ENCODE data around the gene KCTD5.
A peak's percentile ranks its signal among the peaks of the same experiment; 100 is the strongest.
"Not testable (repeated sequence)": the region's sequence is repeated elsewhere in the genome, so short reads cannot be mapped to it uniquely, and the experiment has no call there.

KCTD5 gene

DNA sequence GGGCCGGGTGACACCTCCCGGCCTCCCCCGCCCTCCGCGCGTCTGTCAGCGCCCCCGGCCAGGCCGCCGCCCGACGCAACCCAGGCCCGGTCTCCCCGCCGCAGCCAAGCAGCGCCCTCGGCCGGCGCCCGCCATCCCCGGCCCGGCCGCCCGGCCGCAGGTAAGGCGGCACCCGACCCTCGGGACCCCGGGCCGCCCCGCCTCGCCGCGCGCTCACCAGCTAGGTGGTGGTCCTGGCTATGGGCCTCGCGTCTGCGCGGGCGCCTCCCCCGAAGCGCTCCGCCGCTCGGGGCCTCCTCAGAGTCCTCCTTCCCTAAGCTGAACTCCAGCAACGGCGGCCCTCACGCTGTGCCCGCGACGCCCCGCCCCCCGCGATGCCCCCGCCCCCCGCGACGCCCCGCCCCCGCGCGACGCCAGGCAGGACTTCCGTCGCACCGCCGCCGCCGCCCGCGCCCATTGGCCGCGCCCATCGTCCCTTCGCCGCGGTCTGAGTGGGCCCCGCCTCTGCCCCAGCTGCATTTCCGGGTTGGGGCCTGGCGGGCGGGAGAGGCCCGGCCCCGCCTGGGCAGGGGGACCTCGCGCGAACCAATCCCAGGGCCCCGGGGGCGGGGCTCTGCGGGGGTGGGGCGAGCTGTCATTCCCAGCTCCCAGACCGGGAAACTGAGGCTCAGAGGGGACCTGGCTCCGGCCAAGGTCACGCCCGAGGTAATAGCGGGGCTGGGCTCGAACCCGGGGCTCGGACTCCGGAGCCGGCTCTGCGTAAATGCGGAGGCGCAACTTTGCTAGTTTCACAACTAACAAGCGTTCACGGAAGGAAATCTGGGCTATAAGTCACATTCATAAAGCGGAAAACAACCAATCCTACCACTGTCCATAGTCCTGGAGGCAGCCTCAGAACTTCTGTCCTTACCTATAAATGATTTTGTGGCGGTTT, 9.0 kb upstream of the KCTD5 start:
- peak; percentile 97 for DNase-seq

DNA sequence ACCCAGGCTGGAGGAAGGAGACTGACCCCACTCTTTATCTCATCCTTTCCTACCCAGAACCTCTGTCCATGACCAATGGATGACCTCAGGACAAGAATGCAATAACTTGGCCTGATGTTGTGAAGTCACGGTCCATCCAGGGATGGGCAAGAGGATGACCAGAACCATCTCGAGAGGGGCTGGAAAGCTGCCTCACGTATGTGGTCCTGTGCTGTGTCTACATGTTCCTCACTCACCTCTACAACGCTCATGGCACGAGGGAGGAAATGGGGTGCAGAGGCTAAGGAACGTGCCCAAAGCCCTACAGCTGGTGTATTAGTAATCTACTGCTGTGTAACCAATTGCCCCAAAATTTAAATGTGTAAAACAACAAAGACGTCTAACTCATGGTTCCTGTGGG, 7.3 kb upstream of the KCTD5 start:
- no peak for DNase-seq

DNA sequence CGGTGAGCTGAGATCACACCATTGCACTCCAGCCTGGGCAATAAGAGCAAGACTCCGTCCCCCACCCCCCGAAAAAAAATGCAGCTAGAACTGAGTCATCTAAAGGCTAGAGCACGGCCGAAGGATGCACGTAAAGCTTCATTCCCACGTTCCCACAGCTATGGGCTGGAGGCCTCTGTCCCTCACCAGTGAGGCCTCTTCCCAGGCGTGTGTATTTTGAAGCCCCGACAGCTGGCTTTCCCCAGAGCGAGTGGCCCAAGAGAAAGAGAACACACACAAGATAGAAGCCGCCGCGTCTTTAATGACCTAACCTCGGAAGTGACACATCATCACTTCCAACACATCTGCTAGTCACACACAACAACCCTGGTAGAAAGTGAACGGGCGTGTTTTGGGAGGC, 6.6 kb upstream of the KCTD5 start:
- DNase-seq: no peak

DNA sequence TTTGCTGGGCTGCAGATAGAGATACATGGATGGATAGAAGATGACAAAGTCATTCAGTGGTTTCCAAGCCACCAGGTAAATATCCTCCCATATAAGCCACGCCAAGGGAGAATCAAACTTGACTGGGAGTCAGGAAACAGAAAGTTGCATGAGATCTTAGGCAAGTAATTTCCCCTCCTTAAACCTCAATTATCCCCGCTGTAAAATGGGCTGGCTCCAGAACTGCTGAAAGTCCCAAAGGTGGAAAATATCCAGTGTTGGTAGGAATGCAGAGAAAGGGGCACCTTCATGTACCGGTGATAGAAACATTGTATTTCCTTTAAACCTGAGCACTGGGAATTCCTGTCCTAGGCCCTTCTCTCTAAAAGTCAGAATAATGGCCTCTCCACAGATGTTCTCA, 5.4 kb upstream of the KCTD5 start:
- not testable (repeated sequence) for DNase-seq

DNA sequence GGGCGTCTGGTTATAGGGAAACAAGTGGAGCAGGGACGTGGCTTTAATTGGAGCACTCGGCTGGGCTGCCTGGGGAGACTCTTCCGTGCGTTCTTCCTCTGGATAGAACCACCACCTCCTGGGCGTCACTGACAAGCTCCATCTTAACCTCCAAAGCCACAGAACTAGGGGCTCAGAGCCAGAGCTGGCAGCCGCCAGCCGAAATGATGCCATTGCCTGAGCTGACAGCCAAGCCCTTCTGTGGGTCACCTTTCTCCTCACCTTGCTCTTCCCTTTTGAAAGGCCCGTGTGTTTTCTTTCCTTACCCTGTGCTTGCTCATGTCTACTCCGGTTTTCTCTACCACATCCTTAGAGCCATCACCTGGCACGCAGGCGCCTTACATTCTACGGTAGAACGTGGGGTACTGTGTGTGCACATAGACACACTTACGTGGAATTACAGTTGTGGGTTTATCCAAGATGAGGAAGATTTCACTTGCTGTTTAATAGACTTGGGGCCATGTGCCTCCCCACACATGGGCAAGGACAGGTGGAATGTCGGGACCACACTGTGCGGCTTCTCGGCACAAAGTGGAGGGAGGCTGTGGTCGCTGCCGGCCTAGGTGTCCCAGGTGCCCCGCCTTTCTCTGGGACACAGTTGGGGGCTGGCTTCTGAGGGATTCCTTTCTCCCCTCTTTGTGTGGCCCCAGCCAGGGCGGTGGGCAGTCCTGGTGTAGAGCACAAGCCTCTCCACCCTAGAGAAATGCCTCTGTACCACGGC, 3.9 kb upstream of the KCTD5 start:
- not testable (repeated sequence) for DNase-seq

DNA sequence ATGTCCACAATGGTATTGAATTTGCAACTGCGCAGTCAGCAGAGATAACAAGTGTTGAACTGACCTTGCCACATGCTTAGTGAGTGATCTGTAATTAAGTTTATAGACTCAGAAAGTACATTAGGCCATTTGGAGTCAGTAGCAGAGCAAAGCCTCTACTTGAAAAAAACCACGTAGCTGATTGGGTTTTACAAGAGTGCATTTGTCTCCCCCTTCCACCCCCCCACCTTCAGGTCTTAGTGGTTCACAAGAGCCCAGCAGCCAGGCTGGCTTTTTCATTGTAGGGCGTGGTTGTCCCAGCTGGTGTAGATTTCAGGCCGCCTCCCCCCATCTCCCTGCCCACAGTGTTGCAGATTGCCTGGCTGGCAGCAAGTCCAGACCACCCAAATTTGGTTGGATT, 2.4 kb upstream of the KCTD5 start:
- DNase-seq: not testable (repeated sequence)

DNA sequence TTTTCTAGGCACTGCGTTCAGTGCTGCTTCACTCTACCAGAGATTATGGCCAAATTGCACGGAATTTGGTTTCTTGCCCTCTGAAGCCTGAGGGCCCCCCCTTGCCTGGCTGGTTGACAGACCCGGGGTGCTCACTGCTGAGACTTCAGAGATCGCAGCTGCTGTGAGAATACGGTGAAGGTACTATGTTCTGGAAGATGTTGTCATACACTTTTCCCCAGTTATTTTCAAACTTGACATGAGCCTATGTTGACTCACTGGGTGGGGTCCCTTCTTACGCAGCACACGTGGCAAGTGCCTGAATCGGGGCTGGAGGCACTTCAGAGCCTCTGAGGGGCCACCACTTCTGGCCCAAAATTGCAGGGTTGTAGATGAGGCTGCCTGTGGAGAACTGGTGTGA, 2.0 kb upstream of the KCTD5 start:
- DNase-seq: not testable (repeated sequence)

DNA sequence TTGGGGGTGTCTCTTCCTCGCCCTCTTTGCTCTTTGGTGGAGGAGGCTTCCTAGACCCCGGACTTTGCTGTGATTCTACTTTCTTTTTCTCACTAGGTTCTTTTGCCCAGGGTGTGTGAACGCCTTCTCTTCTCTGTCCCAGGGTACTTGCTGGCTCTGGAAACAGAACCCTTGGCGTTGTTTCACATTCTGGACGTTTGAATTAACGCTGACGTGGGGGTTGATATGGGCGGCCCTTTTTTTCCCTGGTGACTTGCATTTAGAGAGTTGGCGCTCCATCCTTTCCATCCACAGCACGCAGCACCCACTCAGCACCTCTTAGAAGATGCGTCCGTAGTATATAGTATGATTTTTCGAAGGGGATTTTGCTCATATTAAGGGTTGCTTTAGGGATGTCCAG, 718 bp downstream of the KCTD5 start:
- not testable (repeated sequence) for DNase-seq

DNA sequence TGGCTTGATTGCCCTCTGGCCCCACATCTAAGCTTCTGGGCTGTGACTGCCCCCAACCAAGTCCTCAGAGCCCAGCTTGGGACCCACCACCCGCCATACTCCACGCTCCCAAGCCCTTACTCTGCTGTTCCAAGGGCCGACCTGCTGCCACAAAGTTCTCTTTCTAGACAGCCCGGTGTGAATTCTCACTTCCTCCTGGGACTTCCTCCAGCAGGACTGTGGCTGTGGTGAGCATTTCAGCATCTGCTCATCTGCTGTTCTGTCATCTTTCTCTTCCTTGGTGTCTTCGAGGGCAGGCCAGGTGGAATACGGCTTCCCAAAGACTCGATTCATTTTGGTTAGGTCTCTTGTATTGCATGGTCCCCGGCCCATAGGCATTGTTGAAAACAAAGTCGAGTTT, 3.8 kb downstream of the KCTD5 start:
- not testable (repeated sequence) for DNase-seq

DNA sequence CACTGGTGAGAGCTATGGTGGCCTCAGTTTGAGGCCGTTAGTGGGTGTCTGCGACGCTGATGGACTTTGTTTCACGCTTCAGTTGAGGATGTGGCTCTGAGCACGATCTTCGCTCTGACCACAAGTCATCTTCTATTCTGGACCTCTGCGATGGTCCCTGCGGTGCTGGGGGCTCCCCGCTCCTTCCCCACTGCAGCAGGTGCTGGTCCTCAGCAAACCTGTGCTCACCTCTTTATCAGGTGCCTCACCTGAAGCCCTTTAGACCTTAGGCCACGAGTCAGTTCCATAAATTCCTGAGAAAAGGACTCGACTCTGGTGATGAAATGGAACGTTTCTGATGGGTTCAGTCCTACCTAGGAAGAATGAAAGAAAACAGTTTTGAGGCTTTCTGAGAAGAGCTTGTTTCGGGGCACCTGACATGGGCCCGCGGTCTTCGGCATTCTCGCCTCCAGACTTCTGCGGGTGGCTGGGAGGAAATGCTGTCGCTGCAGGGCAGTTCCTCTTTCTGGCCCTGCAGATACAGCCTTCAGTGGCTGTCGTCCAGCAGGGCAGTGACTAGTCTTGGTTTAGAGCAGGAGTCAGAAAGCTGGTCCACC, 4.7 kb downstream of the KCTD5 start:
- DNase-seq: peak; percentile 20

DNA sequence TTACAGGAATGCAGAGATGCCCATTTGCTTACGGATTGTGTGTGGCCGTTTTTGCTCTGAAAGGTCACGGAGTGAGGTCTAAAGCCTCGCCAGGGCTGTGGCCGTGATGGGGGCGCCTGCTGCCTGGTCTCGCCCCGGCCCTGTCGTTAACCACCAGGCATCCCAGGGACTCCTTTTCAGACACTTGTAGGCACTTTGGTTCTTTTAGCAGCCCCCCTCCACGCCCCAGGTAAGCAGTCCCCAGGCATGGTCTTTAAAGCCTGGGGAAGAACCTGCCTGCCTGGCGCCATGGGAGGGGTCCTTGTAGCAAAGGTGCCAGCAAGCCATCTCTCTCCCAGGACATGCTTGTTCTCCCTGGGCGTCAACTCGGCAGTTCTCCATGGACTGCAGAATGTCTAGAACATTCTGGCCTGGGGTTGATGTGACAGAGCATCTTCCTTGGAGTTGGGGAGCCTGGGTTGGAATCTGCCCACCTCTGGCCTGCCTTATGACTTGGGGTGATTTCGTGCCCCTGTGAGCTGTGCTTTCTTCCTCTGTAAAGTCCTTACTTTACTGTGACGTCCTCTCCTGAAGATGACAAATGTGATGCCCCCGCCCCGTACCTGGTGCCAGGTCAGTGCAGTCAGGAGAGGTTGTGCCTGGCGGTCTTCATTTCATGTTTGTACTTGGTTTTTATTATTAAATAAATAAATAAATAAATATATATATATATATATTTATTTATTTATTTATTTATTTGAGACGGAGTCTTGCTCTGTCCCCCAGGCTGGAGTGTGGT, 5.4 kb downstream of the KCTD5 start:
- DNase-seq: no peak

DNA sequence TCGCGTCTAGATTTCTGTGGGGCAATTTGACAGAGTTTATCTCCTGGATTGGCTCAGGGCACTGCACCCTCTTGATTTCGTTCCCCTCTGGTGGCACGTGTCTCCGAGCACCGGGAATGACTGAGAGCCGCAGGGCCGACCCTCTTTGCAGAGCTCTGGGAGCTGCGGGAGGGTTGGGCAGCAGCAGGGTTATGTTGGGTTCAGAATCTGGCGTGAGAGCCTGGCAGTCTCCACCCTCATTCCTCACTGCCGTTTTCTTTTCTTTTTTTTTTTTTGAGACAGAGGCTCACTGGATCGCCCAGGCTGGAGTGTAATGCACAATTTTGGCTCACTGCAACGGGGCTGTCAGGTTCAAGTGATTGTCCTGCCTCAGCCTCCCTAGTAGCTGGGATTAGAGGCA, 7.1 kb downstream of the KCTD5 start:
- not testable (repeated sequence) for DNase-seq

DNA sequence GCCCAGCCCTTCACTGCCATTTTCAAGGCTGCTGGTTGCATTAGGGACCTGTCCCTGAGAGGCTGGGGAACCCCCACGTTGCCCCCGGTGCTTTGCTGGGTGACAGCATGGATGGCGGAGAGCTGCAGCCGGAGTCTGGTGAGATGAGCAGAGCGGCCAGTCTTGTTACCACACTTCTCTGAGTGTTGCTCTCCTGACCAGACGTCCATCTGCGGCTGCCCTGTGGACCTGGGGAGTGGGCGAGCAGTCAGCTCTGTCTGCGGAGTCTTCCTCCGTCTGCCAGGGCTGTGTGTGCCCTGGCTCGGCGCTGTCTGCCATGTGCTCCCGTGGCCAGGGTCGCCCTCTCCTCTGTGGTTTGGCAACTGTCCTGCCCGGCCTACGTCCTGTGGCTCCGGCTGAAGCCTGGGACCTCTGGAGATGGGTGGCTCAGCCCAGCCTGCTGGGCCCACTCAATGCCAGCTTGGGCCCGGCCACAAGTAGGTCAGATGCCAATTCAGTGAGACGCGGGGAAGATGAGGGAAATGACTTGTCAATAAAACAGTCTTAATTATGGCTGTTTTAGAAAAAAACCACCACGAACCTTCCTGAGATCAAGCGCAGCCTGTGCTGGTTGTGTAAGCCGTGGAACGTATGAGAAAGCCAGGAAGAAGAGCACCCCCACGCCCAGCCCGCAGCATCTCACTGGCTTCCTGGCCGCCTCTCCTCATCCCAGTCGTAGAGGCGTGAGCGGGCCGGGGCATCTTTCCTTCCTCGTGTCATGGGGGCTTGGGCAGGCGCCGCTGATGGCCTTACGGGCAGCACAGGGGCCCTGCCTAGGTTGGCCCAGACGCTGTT, 7.9 kb downstream of the KCTD5 start:
- no peak for DNase-seq

DNA sequence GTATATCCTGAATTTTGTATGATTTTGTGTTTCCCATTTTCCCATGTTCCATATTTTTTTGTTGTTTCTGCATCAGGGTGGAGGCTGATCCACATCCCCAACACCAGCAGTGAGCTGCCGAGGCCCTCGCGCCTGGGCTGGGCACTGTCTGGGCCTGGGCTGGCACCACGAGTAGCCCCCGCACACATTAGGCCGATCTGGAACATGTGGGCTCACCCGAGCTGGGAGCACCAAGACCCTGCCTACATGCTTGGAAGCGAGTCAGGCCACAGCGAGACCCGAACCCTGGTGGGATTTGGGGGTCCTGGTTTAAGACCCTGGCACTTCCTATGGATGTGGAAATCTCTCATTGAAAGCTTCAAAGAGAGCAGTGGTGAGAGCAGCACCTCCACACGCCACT, 8.5 kb downstream of the KCTD5 start:
- no peak for DNase-seq

DNA sequence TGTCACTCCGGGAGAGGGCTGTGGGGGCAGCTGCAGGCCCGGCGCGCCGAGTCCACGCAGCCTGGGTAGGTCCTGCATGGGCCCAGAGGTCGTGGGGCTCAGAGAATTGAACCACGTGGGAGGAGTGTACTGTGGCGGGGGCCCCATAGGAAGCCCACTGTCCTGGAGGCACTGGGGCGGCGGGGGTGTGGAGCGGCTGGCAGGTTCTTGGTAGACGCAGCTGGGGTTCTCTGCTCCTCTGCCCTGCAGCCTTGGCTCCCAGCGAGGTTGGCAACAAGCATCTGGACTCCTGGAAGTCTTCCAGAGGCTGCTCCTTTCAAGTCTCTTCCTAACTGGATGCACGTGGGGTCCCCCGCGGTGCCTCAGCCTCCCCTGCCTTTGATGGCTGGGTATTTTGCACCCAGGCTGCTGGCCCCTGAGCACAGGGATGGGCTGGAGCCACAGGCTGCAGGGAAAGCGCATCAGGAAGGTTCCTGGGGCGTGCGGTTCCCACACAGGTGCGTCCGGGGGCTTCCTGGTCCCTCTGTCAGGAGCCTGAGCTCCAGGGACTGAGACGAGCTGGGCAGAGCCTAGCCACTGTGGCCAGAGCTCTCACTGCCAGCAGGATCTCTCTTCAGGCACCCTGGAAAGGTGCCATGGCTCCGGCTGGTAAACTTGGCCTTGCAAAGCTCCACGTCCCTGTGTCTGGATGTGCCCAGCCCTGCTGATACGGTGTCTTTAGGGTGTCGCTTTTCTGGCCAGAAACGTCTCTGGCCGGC, 9.3 kb downstream of the KCTD5 start:
- no peak for DNase-seq

DNA sequence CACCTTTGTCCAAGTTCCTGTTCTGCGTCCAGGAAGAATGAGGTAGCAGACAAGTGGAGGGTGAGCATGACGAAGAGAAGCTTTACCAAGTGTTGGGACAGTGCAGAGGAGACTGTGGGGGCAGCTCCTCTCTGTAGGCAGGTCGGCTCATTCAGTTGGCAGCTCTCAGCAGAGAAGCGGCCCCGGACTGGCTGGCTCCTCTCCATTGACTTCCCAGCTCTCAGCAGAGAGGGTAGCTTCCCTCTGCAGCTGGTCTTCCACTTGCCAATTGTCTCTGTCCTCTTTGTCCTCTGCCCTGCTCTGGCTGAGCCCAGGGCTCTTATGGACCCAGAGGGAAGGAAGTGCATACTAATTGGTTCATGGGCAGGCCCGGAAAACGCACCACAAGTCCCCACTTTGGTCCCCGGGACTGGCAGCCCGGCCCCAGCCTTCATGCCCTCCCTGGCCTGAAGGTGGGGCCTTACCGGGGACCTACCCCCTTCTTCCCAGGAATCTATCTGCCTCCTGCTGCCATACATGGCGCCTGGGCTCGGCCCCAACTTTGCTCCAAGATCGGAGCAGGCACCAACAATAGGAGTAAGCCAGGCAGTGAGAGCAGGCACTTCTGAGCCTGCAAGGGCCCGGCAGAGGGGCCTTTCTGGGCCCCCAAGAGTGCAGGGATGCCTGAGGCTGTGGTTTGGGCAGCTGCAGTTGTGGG, 10.1 kb downstream of the KCTD5 start:
- DNase-seq: no peak

DNA sequence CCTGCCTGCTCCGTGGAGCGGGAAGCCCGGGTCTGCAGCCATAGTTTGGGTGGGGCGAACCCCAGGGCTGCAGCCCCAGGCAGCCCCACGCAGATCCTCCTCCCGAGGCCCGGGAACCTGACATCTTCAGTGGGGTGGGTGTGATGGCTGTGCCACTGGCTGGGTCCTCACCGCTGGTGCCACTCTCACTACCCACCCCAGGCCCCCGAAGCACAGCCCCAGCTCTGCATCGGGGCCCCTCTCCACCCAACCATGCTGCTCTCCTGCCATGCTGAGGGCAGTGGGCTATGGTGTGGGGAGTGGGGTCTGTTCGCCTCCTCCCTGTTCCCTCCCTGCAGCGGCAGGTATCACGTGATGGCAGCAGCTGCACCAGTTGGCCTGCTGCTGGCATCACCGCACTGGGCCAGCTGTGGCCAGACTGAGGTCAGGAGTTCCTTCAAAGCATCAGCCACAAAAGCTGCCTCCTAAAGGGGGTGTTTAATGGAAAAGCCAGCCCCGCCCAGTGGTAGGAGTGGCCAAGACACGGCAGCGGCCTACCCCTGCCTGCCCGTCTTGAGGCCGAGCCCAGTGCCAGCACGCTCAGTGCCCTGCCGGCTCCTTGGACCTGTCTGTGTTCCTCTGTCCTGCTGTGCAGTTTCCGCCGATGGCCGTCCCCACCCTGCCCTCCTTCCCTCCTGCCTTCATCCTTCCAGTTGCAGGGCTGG, 10.8 kb downstream of the KCTD5 start:
- DNase-seq: no peak

DNA sequence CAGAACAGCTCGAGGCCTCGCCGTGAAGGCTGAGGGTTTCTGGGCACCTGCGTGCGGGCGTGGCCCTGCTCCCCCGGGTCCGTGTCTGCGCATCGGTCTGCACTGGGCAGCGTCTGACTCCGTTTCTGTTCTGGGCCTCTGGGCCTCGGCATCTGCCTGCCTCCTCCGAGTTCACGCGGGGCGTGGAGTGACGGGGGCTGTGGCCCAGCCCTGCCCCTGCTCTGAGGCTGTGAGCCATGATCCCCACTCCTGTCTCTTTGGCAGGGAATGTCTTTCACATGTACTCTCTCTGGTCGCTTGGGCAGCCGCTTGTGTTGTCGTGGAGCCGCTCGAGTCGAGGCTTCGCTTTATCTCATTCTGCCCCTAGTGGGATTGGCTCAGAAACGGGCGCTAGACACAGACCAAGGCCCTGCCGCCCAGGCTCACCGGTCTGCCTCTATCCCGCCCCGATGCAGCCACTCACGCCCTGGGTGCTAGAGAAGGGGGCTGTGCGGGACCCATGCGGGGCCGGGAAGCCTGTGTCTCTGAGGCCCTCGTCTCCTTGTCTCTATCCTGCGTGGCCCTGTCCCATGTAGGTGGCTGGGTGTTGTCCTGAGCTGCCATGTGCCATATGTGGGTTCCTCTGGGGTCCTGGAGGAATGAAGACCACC, 14.4 kb downstream of the KCTD5 start:
- not testable (repeated sequence) for DNase-seq

DNA sequence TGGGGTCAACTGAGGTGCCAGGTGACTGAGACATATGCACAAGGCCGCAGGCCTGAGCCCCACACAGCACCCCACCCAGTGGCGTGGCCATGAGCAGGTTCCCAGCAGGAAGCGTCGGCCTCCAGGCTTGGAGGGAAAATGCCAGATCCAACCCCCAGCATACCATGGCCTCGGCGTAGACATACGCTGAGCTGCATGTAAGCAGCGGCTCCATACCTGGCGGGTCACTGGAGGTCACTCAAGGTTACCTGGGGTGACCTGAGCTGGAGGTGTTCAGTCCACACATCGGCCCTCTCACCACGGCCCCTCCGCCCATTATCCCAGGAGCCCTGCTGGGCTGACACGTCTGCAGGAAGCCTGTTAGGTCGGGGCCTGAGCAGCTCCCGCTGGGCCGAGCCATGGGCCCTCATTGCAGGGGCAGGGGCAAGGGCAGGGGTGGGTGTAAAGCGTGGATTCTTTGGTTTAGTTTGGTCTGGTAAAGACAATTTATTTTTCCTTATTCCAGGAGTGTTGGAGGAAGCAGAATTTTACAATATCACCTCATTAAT, 15.2 kb downstream of the KCTD5 start:
- no peak for DNase-seq
